Aorta (tissue), 5 donors: Measurements from ENCODE around the gene NLRP4. TPM values are rescaled to one million over a fixed set of nuclear protein-coding genes. Genes with fewer than 3 reads are reported as not detected.
A peak's percentile ranks its signal among the peaks of the same experiment; 100 is the strongest.

ENCODE experiments used
- ATAC-seq: fragments of 200-7000 bp; cut with Tn5 transposase; one replicate; pipeline ENCODE4 v1.9.1; 2022; ENCODE audit warnings: moderate library complexity; ENCODE audit not compliant: low FRiP score
- DNase-seq, 2 donors: peaks; one replicate each; pipeline ENCODE4 v3.0.0-alpha.2; 2020
- H3K27ac ChIP-seq, 2 donors: one replicate each; pipeline ENCODE4 v1.5.1; 2013; ENCODE audit warnings: low read length in 2 of 2, mild to moderate bottlenecking in 2 of 2, moderate library complexity in 2 of 2, control low read depth in 1 of 2, inconsistent platforms in 1 of 2, low read depth in 1 of 2
- H3K27me3 ChIP-seq, 2 donors: one replicate each; pipeline ENCODE4 v1.6.1; 2013; ENCODE audit warnings: control low read depth in 1 of 2, low read length in 1 of 2, mild to moderate bottlenecking in 1 of 2, moderate library complexity in 1 of 2; ENCODE audit not compliant: insufficient read depth in 2 of 2, control insufficient read depth in 1 of 2
- H3K36me3 ChIP-seq, 2 donors: one replicate each; pipeline ENCODE4 v1.6.1; 2013; ENCODE audit warnings: control low read depth in 1 of 2, low read length in 1 of 2, mild to moderate bottlenecking in 1 of 2; ENCODE audit not compliant: insufficient read depth in 2 of 2, control insufficient read depth in 1 of 2
- H3K4me1 ChIP-seq, 2 donors: one replicate each; pipeline ENCODE4 v1.6.1; 2013; ENCODE audit warnings: low read length in 2 of 2, control low read depth in 1 of 2, mild to moderate bottlenecking in 1 of 2, moderate library complexity in 1 of 2; ENCODE audit not compliant: insufficient read depth in 2 of 2, control insufficient read depth in 1 of 2
- H3K4me3 ChIP-seq, 2 donors: one replicate each; pipeline ENCODE4 v1.5.1; 2013; ENCODE audit warnings: low read length in 2 of 2, control low read depth in 1 of 2, mild to moderate bottlenecking in 1 of 2
- H3K9me3 ChIP-seq: one replicate; pipeline ENCODE4 v1.6.1; 2013; ENCODE audit warnings: mild to moderate bottlenecking, low read length; ENCODE audit not compliant: control insufficient read depth
- WGBS, 2 donors: extraction: QIAGEN DNeasy Blood & Tissue Kit; methylation state at CpG; one replicate each; pipeline ENCODE4 v1.1.7; 2013; 5-methylcytosine and 5-hydroxymethylcytosine counted together
- intact Hi-C, 2 donors: fragments of 100-400 bp; cut with DNase I; formaldehyde crosslinking; loops; one replicate each; pipeline versions ENCODE4 v1.14.2 to v1.15.0; 2022
- long read RNA-seq, 2 donors: library from polyadenylated mRNA; unstranded; transcript quantifications; one replicate each; pipeline ENCODE4 v2.0.0, GENCODE V29; 2020 to 2021
- polyA plus RNA-seq, 2 donors: library from polyadenylated mRNA; stranded (reverse); fragments of 200-250 nt; gene quantifications; one replicate each; pipeline ENCODE4 v1.2.3, GENCODE V29; 2013
- total RNA-seq, 2 donors: library from RNA; stranded (reverse); fragmentation: NEBNext Ultra II Directional; extraction: Animal tissue kit (Norgen Biotek cat#: 25700); gene quantifications; one replicate each; pipeline ENCODE4 v1.2.1, GENCODE V29; 2021
- donor health status: healthy with polysubstance abuse.
- donor health status: Bipolar disorder and iron deficiency.
- donor health status: DM: no; HTN: no; CAD: no.
- donor health status: DM: no; HTN: no; CAD: no.
- donor health status: DM: yes; HTN: yes; CAD: no.

The NLRP4 gene, protein sequence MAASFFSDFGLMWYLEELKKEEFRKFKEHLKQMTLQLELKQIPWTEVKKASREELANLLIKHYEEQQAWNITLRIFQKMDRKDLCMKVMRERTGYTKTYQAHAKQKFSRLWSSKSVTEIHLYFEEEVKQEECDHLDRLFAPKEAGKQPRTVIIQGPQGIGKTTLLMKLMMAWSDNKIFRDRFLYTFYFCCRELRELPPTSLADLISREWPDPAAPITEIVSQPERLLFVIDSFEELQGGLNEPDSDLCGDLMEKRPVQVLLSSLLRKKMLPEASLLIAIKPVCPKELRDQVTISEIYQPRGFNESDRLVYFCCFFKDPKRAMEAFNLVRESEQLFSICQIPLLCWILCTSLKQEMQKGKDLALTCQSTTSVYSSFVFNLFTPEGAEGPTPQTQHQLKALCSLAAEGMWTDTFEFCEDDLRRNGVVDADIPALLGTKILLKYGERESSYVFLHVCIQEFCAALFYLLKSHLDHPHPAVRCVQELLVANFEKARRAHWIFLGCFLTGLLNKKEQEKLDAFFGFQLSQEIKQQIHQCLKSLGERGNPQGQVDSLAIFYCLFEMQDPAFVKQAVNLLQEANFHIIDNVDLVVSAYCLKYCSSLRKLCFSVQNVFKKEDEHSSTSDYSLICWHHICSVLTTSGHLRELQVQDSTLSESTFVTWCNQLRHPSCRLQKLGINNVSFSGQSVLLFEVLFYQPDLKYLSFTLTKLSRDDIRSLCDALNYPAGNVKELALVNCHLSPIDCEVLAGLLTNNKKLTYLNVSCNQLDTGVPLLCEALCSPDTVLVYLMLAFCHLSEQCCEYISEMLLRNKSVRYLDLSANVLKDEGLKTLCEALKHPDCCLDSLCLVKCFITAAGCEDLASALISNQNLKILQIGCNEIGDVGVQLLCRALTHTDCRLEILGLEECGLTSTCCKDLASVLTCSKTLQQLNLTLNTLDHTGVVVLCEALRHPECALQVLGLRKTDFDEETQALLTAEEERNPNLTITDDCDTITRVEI
- total RNA-seq (not detected), polyA plus RNA-seq (not detected)
- long read RNA-seq, donor 1, result 0 reads
- long read RNA-seq, donor 2, result 0 reads

- 88 to 90% methylated on average over 16 of the region's 16 CpGs for WGBS, 2 donors
- Histone ChIP-seq H3K4me1 (no peaks in the 10 kb centered on the region), H3K4me3 (no peak within 1 kb of the TSS), H3K27ac (no peak within 1 kb of the TSS), H3K36me3 (no peaks in the 10 kb centered on the region), H3K9me3 (peaks cover 2% of the 10 kb centered on the region), H3K27me3 (no peaks in the 10 kb centered on the region)
- intact Hi-C loops, result no loop called here
- ATAC-seq, result no peak
- no peak for DNase-seq
Observed at GRCh38 chr19:55836340-55836739, at the start of gene NLRP4. TSS of gene NLRP4 (plus strand) at chr19:55836540. CDS start at chr19:55852081, 15,541 bp downstream.

- Histone ChIP-seq H3K27me3 (no peaks in the 10 kb centered on the region), H3K27ac (no peak overlapping the region), H3K4me1 (no peaks in the 10 kb centered on the region), H3K4me3 (no peak overlapping the region), H3K36me3 (no peaks in the 10 kb centered on the region), H3K9me3 (no peaks in the 10 kb centered on the region)
- intact Hi-C loops, result no loop called here
- ATAC-seq, result no peak
- WGBS, 2 donors, result 91 to 94% methylated on average over 11 of the region's 11 CpGs
- no peak for DNase-seq
Observed at GRCh38 chr19:55795021-55795420, 41.3 kb upstream of the NLRP4 start.

DNA sequence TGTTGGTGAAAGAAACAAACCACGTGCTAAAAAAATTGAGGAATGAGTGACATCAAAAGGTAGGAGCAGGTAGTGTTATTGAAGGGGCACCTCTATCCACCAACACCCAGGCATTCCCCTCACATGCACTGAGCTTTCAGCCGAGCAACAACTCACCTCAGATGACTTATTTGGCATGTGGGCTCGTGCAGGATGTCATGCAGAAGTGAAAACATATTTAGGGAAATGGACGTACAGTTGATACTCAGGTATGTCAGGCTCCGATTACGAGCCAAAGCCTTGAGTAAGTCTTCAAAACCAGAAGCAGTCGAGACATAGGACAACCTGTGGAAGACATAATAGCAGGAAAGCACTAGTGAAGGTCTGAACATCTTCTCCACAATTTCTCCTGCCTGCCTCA lies 34.9 kb upstream of the NLRP4 start:
- no peaks in the 10 kb centered on the region for H3K27me3 ChIP-seq
- intact Hi-C loops, result no loop called here
- no peak for ATAC-seq
- no peak overlapping the region for H3K27ac ChIP-seq
- H3K4me3 ChIP-seq, result no peak overlapping the region
- no peak for DNase-seq
- no peaks in the 10 kb centered on the region for H3K4me1 ChIP-seq
- H3K36me3 ChIP-seq, result no peaks in the 10 kb centered on the region
- 66% methylated on average over 7 of the region's 7 CpGs for WGBS, 2 donors
- H3K9me3 ChIP-seq, result peaks cover 1% of the 10 kb centered on the region

- no peak overlapping the region for H3K27ac ChIP-seq
- no peaks in the 10 kb centered on the region for H3K27me3 ChIP-seq
- H3K9me3 ChIP-seq, result peaks cover 1% of the 10 kb centered on the region
- ATAC-seq (no peak), DNase-seq (no peak)
- WGBS, 2 donors, result 83 to 85% methylated on average over 2 of the region's 2 CpGs
- intact Hi-C loops, result no loop called here
- no peaks in the 10 kb centered on the region for H3K4me1 ChIP-seq
- H3K36me3 ChIP-seq, result no peaks in the 10 kb centered on the region
- no peak overlapping the region for H3K4me3 ChIP-seq
Observed at GRCh38 chr19:55802281-55802680, 34.1 kb upstream of the NLRP4 start.

- Histone ChIP-seq H3K27ac (no peak overlapping the region), H3K9me3 (peaks cover 4% of the 10 kb centered on the region), H3K36me3 (no peaks in the 10 kb centered on the region), H3K4me3 (no peak overlapping the region), H3K4me1 (no peaks in the 10 kb centered on the region), H3K27me3 (peaks cover 0 to 2% of the 10 kb centered on the region in 2 donors)
- DNase-seq, result peak in 1 of 2 donors; percentile 60
- ATAC-seq, result no peak
- 29% methylated on average over 20 of the region's 20 CpGs for WGBS, 2 donors
- intact Hi-C loops, result no loop called here
Observed at GRCh38 chr19:55809381-55810058, 26.8 kb upstream of the NLRP4 start.

DNA sequence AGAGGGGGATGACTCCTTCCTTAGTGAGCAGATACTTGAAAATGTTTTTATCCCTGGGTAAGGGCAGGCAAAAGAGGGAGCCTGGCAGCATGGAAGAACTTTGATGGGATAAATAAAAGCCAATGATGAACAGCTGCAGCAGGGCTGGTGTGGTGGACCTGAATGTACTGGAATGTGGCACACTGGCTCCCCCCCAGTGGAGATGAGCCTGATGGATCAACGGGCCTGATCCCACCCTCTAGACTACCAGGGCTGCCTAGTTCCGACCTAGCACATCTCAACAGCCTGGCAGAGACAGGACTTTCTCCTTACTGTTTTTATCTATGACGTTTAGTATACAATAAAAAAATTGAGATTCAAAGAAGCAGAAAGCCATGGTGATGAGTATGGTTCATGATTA lies 25.0 kb upstream of the NLRP4 start:
- Histone ChIP-seq H3K36me3 (no peaks in the 10 kb centered on the region), H3K27ac (no peak overlapping the region), H3K4me1 (no peaks in the 10 kb centered on the region), H3K4me3 (no peak overlapping the region), H3K9me3 (peaks cover 4% of the 10 kb centered on the region), H3K27me3 (peaks cover 0 to 2% of the 10 kb centered on the region in 2 donors)
- ATAC-seq (no peak), DNase-seq (no peak)
- intact Hi-C loops, result no loop called here
- 66 to 67% methylated on average over 3 of the region's 3 CpGs for WGBS, 2 donors

GRCh38 chr19:55812449-55812848 lies 23.9 kb upstream of the NLRP4 start:
- ATAC-seq (no peak), DNase-seq (no peak)
- Histone ChIP-seq H3K4me3 (no peak overlapping the region), H3K4me1 (no peaks in the 10 kb centered on the region), H3K9me3 (peaks cover 4% of the 10 kb centered on the region), H3K27me3 (peaks cover 0 to 2% of the 10 kb centered on the region in 2 donors), H3K27ac (no peak overlapping the region), H3K36me3 (no peaks in the 10 kb centered on the region)
- WGBS, 2 donors, result 57 to 60% methylated on average over 7 of the region's 7 CpGs
- intact Hi-C loops, result no loop called here

DNA sequence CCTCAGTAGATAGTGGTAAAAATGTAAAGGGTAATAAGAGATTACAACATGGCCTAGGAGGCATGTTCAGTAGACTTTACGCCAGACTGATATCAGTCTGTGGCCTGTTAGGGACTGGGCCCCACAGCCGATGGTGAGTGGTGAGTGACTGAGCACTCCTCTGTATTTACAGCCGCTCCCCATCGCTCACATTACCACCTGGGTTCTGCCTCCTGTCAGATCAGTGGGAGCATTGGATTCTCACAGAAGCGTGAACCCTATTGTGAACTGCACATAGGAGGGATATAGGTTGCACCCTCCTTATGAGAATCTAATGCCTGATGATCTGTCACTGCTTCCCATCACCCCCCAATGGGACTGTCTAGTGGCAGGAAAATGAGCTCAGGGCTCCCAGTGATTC lies 22.4 kb upstream of the NLRP4 start:
- DNase-seq (no peak), ATAC-seq (no peak)
- Histone ChIP-seq H3K9me3 (peaks cover 2% of the 10 kb centered on the region), H3K27me3 (no peaks in the 10 kb centered on the region), H3K4me1 (no peaks in the 10 kb centered on the region), H3K4me3 (no peak overlapping the region), H3K36me3 (no peaks in the 10 kb centered on the region), H3K27ac (no peak overlapping the region)
- WGBS, 2 donors, result 87 to 91% methylated on average over 5 of the region's 5 CpGs
- intact Hi-C loops, result no loop called here
